SK-N-MC (cell line): ENCODE data around the gene SCPEP1.

Experiments
- EZH2 ChIP-seq: fragments of 200-600 bp; sonication (generic); IDR thresholded peaks from one replicate; pipeline ENCODE4 v1.6.1; 2017; ENCODE audit warnings: antibody characterized with exemption
- FOXP2 ChIP-seq: optimal IDR thresholded peaks from 2 replicates; pipeline ENCODE3; 2011; ENCODE audit warnings: mild to moderate bottlenecking, moderate library complexity; ENCODE audit not compliant: insufficient read depth; ENCODE audit errors: extremely low read length, control extremely low read depth
- POLR2AphosphoS5 ChIP-seq: IDR thresholded peaks from 2 replicates; pipeline ENCODE4 v1.6.1; 2012; ENCODE audit warnings: mild to moderate bottlenecking, low read depth, low read length, borderline replicate concordance

DNA sequence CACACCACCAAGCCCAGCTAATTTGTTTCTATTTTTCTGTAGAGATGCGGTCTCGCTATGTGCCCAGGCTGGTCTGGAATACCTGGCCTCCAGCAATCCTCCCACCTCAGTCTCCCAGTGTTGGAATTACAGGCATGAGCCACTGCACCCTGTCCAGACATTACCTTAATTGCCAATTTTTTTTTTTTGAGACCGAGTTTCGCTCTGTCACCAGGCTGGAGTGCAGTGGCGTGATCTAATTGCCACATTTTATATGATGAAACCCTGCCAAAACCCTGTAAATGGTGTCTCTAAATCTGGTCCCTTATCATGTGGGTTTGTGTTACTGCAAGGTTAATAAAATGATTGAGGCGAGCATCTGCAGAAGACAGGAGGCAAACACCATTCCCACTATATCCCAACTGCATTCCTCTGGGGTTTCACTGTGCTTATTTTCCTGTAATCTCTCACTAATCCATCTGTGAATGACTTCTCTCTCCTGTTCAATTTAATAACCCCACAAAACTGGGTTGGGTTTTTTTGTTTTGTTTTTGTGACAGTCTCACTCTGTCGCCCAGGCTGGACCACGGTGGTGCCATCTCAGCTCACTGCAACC lies 44.7 kb upstream of the SCPEP1 start:
- TF ChIP-seq EZH2 (no peak), POLR2AphosphoS5 (no peak), FOXP2 (no peak)
